ENCODE results near the gene NRG3. TPM values are rescaled to one million over a fixed set of nuclear protein-coding genes. Genes with fewer than 3 reads are reported as not detected.

NRG3 gene
- total RNA-seq, 2 experiments from 2014 or later, result not detected

DNA sequence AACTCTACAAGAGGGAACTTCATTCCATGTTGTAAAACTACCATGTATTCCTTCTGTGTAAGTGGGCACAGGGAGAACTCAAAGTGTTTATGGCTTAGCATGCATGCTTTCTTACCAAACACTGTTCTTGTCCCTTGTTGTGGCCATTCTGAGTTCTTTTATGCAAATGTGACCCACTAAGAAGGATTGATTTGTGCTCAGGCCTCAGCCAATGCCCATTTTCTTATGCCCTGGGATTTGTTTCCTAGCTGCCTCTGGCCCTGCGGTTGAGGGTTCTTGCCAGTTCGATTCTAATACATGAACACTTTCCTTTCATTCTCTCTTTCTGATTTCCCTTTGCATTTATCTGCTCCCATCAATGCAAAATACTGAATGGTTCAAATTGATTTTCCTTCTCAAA lies 316.7 kb downstream of the NRG3 start:
- DNase-seq, result no peak
- no peaks in the 10 kb centered on the region for H3K27me3 Mint-ChIP-seq
- H3K36me3 Mint-ChIP-seq, result no peaks in the 10 kb centered on the region
- no peak overlapping the region for H3K27ac Mint-ChIP-seq
- no peak for ATAC-seq
- CTCF ChIA-PET, result no interaction called here
- H3K9me3 Mint-ChIP-seq (ENCODE audit: low read depth), result peaks cover 2% of the 10 kb centered on the region
- no peak overlapping the region for H3K4me3 Mint-ChIP-seq
- no peaks in the 10 kb centered on the region for H3K4me1 Mint-ChIP-seq

DNA sequence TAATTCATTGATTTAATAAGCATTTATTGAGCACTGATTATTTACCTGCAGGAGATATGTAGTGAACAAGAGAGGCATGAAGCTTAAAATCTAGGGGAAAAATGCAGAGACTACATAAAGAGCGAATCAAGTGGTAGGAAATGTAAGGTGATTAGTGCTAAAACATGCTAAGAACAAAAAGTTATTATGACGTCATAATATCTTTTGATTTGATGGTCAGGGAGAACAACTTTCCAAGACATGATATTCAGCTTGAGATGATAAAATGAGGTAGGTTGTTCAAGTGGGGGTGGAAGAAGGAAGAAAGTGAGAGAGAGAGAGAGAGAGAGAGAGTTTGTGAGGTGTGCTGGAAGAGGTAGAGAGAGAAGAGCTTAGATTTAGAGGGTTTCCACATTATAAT lies 317.7 kb downstream of the NRG3 start:
- no peak overlapping the region for H3K4me3 Mint-ChIP-seq
- H3K27ac Mint-ChIP-seq, result no peak overlapping the region
- ATAC-seq, result no peak
- DNase-seq, result no peak
- H3K4me1 Mint-ChIP-seq, result no peaks in the 10 kb centered on the region
- no peaks in the 10 kb centered on the region for H3K9me3 Mint-ChIP-seq (ENCODE audit: low read depth)
- no peaks in the 10 kb centered on the region for H3K36me3 Mint-ChIP-seq
- CTCF ChIA-PET, result no interaction called here
- H3K27me3 Mint-ChIP-seq, result no peaks in the 10 kb centered on the region

DNA sequence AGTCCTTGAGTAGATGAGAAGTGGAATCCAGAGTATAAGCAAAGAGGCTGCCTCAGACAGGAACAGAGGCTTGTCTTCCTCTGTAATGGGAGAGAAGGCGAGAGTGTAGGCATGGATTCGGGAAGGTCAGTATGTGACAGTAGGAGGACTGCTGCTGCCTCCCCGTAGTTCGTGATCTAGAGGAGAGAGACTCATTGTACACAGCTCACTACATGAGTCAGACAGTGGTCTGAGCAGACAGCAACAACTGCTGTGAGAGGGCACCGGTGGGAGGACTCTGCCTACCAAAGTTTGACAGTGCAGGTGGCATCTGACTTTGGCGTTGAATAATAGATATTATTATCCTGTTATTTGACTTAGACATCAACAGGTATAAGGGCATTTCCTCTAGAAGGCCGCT lies 319.4 kb downstream of the NRG3 start:
- H3K9me3 Mint-ChIP-seq (ENCODE audit: low read depth), result no peaks in the 10 kb centered on the region
- H3K27me3 Mint-ChIP-seq, result no peaks in the 10 kb centered on the region
- CTCF ChIA-PET, result no interaction called here
- ATAC-seq, result no peak
- H3K27ac Mint-ChIP-seq, result no peak overlapping the region
- no peaks in the 10 kb centered on the region for H3K4me1 Mint-ChIP-seq
- H3K4me3 Mint-ChIP-seq, result no peak overlapping the region
- H3K36me3 Mint-ChIP-seq, result no peaks in the 10 kb centered on the region
- no peak for DNase-seq

DNA sequence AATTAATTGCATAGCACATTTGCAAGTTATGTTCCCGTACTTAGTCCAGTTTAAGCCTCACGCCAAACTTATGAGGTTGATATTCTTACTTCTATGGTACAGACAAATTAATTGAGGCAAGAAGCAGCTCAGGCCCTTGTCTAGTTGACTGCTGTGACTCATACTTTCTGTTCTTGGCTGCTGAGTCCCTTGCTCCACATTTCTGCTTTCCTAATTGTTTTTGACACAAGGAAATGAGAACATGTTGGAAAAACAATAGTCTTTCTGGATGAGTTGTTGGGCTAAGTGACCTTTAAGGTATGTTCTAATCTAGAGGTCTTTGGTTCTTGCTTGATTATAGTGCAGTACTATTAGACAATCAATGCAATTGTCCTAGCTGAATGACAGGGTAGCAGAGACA lies 331.8 kb downstream of the NRG3 start:
- Mint-ChIP-seq H3K27me3 (no peaks in the 10 kb centered on the region), H3K27ac (no peak overlapping the region), H3K36me3 (no peaks in the 10 kb centered on the region), H3K9me3 (ENCODE audit: low read depth) (peaks cover 6% of the 10 kb centered on the region), H3K4me1 (no peaks in the 10 kb centered on the region), H3K4me3 (no peak overlapping the region)
- no peak for DNase-seq
- CTCF ChIA-PET, result no interaction called here
- no peak for ATAC-seq

DNA sequence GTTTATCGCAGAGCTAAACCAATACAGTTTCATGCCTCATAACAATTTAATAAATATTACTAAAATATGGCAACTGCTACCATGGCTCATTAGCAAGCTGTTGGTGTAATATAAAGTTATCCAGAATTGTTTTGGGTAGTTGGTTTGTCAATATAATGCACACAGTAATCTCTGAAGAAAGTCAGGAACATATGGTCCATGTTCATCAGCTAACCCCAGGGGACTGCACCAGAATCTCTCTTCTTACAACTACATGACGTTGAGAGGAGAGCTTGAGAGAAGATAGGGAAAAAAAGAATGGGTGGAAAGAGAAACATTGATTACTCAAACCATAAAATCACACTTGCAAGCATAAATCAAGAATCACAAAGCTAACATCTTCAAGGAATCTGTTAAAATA lies 333.7 kb downstream of the NRG3 start:
- H3K36me3 Mint-ChIP-seq, result no peaks in the 10 kb centered on the region
- H3K27ac Mint-ChIP-seq, result no peak overlapping the region
- H3K27me3 Mint-ChIP-seq, result no peaks in the 10 kb centered on the region
- H3K9me3 Mint-ChIP-seq (ENCODE audit: low read depth), result peaks cover 3% of the 10 kb centered on the region
- no peak overlapping the region for H3K4me3 Mint-ChIP-seq
- no peaks in the 10 kb centered on the region for H3K4me1 Mint-ChIP-seq
- CTCF ChIA-PET, result no interaction called here
- ATAC-seq (no peak), DNase-seq (no peak)

DNA sequence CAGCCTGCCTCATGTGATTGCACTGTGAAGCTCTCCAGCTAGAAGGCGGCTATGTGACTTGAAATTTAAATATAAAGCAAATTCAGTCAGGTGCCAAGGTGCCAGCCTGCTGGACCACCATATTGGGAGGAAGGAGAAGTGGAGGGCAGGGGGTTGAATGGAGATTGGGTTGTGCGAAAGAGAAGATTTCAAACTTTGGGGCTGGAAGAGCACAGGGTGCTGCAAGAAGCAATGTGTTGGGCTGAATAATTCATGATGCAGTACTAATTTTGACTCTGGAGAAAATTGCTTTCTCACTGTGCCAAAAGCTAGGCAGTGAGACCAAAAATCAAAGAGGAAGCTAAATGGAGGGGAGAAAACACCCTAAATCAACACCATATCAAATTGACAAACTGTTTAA lies 335.3 kb downstream of the NRG3 start:
- Mint-ChIP-seq H3K4me3 (no peak overlapping the region), H3K36me3 (no peaks in the 10 kb centered on the region), H3K4me1 (no peaks in the 10 kb centered on the region), H3K27ac (no peak overlapping the region), H3K9me3 (ENCODE audit: low read depth) (peaks cover 3% of the 10 kb centered on the region), H3K27me3 (no peaks in the 10 kb centered on the region)
- no peak for DNase-seq
- CTCF ChIA-PET, result no interaction called here
- no peak for ATAC-seq

DNA sequence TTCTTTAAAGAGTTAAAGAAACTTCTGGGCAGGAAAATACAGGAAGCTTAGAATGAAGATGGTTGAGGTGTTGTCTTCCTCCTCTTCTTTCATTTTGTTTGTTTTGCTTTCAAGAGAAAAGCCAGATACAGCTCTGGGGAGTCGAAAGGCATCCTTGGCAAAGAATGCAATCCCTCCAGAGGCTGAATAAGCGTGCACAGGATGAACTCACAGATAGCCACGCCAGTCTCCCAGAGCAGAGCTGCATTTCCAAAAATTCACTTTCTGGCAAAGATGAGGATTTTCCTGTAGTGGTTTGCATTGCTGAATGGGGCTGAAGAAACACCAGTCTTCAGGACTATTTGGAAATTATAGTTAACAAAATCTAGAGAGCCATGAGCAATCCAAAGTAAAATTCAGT lies 336.4 kb downstream of the NRG3 start:
- Mint-ChIP-seq H3K9me3 (ENCODE audit: low read depth) (no peaks in the 10 kb centered on the region), H3K4me1 (no peaks in the 10 kb centered on the region), H3K27ac (no peak overlapping the region), H3K27me3 (no peaks in the 10 kb centered on the region), H3K4me3 (no peak overlapping the region), H3K36me3 (no peaks in the 10 kb centered on the region)
- no peak for DNase-seq
- CTCF ChIA-PET, result no interaction called here
- no peak for ATAC-seq

DNA sequence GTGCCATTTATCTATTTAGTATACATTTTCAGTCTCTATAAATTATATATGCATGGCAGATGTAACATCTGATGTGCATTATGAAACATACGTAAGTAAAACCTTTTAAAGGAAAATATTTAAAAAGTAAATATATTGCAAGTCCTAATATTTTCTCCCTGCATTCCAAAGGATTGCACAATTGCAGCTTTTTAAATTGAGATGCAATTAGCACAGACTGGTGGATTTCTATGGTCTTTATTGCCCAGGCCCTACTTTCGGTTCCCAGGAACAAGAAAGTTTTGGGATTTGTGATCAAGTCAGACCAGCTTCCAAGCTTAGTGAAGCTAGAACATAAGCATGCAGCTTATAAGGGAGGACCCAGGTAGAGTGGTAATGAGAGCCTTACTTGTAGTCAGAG lies 337.8 kb downstream of the NRG3 start:
- H3K9me3 Mint-ChIP-seq (ENCODE audit: low read depth), result no peaks in the 10 kb centered on the region
- CTCF ChIA-PET, result no interaction called here

DNA sequence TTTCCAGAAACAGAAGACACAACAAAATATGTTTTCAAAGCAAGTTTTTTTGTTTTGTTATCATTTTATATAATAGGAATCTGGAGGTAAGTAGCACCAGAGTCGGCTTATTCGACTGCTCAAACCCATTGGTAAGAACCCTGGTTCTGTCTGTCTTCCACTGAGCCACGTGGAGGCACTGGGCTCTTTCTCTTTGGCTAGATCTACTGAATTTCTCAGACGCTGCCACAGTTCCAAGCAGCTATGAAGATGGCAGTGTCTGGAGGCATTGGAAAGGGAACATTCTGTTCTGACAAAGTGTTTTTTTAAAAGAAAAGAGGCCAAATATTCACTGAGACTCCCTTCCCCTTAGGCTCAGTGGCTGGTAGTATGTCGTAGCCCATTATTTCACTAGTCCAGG lies 338.8 kb downstream of the NRG3 start:
- Mint-ChIP-seq H3K27me3 (no peaks in the 10 kb centered on the region), H3K4me1 (no peaks in the 10 kb centered on the region), H3K36me3 (no peaks in the 10 kb centered on the region), H3K4me3 (no peak overlapping the region), H3K27ac (no peak overlapping the region), H3K9me3 (ENCODE audit: low read depth) (peaks cover 3% of the 10 kb centered on the region)
- CTCF ChIA-PET, result no interaction called here
- no peak for DNase-seq
- no peak for ATAC-seq

More for the DNA sequence above, 337.8 kb downstream of the NRG3 start:
- Mint-ChIP-seq H3K4me1 (no peaks in the 10 kb centered on the region), H3K4me3 (no peak overlapping the region), H3K36me3 (no peaks in the 10 kb centered on the region), H3K27ac (no peak overlapping the region), H3K27me3 (no peaks in the 10 kb centered on the region)
- DNase-seq (no peak), ATAC-seq (no peak)

DNA sequence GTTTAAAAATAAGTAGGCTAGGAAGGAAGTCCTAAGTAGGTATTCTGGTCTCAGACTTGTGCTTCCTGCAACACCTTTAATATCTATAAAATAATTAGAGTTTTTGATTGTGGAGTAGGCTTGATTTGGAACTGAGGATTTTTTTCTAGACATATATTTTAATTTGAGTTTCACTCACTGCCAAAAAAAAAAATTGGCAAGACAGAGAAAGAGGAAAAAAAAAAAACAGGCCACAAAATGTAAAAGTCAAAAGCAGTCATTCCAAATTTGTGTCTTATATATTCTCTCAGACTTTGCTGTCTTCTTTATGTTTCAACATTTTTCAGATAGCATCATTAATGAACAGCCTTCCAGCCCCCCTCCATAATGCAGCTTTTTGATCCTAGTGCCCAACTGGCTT lies 346.1 kb downstream of the NRG3 start:
- no peaks in the 10 kb centered on the region for H3K4me1 Mint-ChIP-seq
- no peaks in the 10 kb centered on the region for H3K36me3 Mint-ChIP-seq
- H3K9me3 Mint-ChIP-seq (ENCODE audit: low read depth), result peaks cover 4% of the 10 kb centered on the region
- ATAC-seq (no peak), DNase-seq (no peak)
- CTCF ChIA-PET, result no interaction called here
- H3K4me3 Mint-ChIP-seq, result no peak overlapping the region
- H3K27ac Mint-ChIP-seq, result no peak overlapping the region
- no peaks in the 10 kb centered on the region for H3K27me3 Mint-ChIP-seq

DNA sequence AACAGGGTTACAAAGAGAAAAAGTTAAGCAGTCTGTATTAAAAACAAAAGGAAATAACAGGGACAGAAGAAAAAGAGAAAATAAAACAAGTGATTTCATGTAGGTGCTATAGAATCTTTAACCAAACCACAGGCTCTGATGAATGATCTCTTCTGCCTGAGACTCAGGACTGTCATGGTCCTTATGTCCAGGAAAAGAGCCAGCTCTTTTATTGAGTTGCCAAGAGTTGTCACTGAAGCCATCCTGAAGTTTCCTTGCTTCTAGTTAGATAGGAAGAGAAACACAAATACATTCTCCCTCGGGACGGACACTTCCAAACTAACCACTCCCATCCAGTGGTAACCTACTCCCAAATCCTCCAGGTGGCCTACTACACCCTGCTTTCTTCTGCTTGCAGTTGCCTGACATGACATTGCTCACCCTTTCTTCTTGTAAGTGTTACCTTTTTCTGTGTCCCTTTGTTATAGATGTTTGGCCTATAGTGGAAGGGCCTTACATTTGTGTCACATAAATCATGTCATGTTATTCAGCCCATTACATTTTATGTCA lies 346.7 kb downstream of the NRG3 start:
- Mint-ChIP-seq H3K27ac (no peak overlapping the region), H3K4me1 (no peaks in the 10 kb centered on the region), H3K4me3 (no peak overlapping the region), H3K9me3 (ENCODE audit: low read depth) (peaks cover 4% of the 10 kb centered on the region), H3K27me3 (no peaks in the 10 kb centered on the region), H3K36me3 (no peaks in the 10 kb centered on the region)
- CTCF ChIA-PET, result no interaction called here
- ATAC-seq (no peak), DNase-seq (no peak)

DNA sequence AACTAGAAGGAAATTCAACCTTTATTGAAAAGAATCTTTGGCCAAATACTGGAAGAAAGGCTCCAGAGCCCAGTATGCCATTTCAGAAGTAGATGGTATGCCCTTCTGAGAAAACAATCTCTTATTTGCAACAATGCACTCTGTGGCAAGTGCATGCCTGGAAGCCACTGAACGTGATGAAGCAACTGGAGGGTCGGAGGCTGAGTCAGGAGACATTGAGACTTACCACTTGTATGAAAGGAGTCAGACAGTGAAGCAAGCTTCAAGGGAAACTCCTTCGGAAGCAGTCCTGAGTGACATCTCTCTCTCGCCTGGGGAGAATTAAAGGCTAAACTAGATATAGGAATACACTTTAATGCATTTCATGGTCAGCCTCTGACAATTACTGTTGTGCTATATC lies 353.7 kb downstream of the NRG3 start:
- CTCF ChIA-PET, result no interaction called here
- Mint-ChIP-seq H3K9me3 (ENCODE audit: low read depth) (peaks cover 14% of the 10 kb centered on the region), H3K27ac (no peak overlapping the region), H3K27me3 (no peaks in the 10 kb centered on the region), H3K36me3 (no peaks in the 10 kb centered on the region), H3K4me3 (no peak overlapping the region), H3K4me1 (no peaks in the 10 kb centered on the region)
- ATAC-seq (no peak), DNase-seq (no peak)

DNA sequence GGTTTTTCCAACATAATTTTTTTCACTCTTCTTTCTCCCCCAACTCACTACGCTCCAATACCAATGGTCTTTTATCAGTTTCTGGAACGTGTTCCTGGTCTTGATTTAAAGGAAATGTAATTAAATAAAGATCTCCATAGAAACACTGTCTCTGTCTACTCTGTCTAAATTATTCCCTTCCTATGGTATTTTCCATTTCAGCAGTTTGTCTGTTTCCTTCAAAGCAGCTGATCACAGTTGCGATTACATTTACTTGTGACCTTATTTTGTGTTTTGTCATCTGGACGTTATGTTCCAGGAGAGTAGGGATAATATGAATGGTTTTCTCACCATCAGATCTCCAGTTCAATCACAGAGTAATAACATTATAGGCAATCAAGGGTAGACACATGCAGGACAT lies 359.2 kb downstream of the NRG3 start:
- ATAC-seq (no peak), DNase-seq (no peak)
- Mint-ChIP-seq H3K27ac (no peak overlapping the region), H3K4me3 (no peak overlapping the region), H3K36me3 (no peaks in the 10 kb centered on the region), H3K9me3 (ENCODE audit: low read depth) (peaks cover 19% of the 10 kb centered on the region), H3K4me1 (no peaks in the 10 kb centered on the region), H3K27me3 (no peaks in the 10 kb centered on the region)
- CTCF ChIA-PET, result no interaction called here

DNA sequence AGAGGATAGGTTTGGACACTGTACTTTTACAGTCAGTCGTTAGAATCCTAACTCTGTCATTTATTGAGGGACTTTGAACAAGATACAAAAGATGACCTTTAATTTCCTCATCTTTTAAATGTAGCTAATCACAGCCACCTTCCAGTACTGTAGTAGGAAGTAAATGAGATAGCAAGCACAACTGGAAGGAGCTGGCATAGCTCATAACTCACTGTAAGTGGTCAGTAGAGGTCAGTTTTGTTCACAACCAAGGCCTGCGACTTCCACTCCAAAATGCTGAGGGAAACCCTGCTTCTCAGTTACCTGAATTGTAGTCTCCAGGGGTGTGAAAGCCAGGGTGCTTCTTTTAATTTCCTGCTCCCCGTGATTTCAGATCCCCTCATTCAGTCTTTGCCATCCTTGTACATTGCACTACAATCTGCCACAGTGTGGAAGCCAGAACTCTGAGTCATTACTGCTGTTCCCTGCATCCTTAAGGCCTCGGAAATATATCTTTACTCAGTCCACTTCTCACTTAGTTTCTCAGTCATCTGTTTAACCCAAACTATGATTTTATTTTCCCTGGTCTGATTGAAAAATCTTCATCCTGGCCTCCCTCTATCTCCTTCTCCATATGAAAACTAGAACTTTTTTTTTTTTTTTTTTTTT lies 361.2 kb downstream of the NRG3 start:
- Mint-ChIP-seq H3K27me3 (no peaks in the 10 kb centered on the region), H3K4me1 (no peaks in the 10 kb centered on the region), H3K36me3 (no peaks in the 10 kb centered on the region), H3K27ac (no peak overlapping the region), H3K4me3 (no peak overlapping the region), H3K9me3 (ENCODE audit: low read depth) (peaks cover 13% of the 10 kb centered on the region)
- ATAC-seq, result no peak
- no peak for DNase-seq
- CTCF ChIA-PET, result no interaction called here

DNA sequence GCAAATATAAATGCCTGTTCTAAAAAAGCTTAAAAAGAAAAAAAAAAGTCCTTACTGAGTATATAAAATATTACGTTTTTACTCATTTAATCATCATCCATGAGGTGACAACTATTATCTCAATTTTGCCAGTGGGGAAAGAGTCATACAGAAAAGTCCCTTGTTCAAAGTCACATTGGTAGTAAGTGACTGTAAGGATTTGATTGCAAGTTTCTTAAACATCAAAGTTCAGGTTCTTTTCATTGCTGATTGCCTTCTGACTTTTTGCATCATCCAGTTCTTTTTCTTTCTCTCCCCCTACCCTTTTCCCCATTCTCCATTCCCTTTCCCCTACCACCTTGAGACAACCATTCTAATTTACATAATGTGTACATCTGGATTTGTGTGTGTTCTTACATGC lies 363.3 kb downstream of the NRG3 start:
- Mint-ChIP-seq H3K27me3 (no peaks in the 10 kb centered on the region), H3K36me3 (no peaks in the 10 kb centered on the region), H3K4me1 (no peaks in the 10 kb centered on the region), H3K9me3 (ENCODE audit: low read depth) (peaks cover 9% of the 10 kb centered on the region), H3K27ac (no peak overlapping the region), H3K4me3 (no peak overlapping the region)
- CTCF ChIA-PET, result no interaction called here
- ATAC-seq (no peak), DNase-seq (no peak)
